HEK293T (cell line): ENCODE measurements around the gene TGM6.

Experiments used
- BHLHE40 ChIP-seq: fragments of 450-650 bp; IDR thresholded peaks from 2 replicates; pipeline ENCODE4 v1.6.1; 2016; ENCODE audit warnings: mild to moderate bottlenecking, moderate library complexity, borderline replicate concordance
- FOXM1 ChIP-seq: fragments of 450-650 bp; IDR thresholded peaks from 2 replicates; pipeline ENCODE4 v1.6.1; 2017; ENCODE audit warnings: mild to moderate bottlenecking, borderline replicate concordance
- SP1 ChIP-seq: fragments of 450-650 bp; IDR thresholded peaks from 2 replicates; pipeline ENCODE4 v1.6.1; 2017

- TF ChIP-seq SP1 (no peak), BHLHE40 (no peak), FOXM1 (no peak)
These were observed 40.5 kb downstream of the TGM6 start for GRCh38 chr20:2421247-2421646.
